ENCODE results near the gene ADAMTS10. TPM values are rescaled to one million over a fixed set of nuclear protein-coding genes. Genes with fewer than 3 reads are reported as not detected.

The ADAMTS10 gene
- total RNA-seq, 1 experiment from 2014 or later, result 10.2 TPM

- peaks cover 0 to 7% of the 10 kb centered on the region in 2 experiments; a peak in 1 of 4 replicates for H3K4me1 ChIP-seq (ENCODE audit: control insufficient read depth in 1 of 2, insufficient read depth in 2 of 2, low read length in 2 of 2)
- TF ChIP-seq REST (IDR thresholded peaks at IDR 0.05; ENCODE audit: low read depth) (no peak), YY1 (IDR thresholded peaks at IDR 0.05; ENCODE audit: extremely low read depth, insufficient replicate concordance, low read depth, low read length) (peak; percentile 19), RAD21 (IDR thresholded peaks at IDR 0.05; ENCODE audit: low read depth) (peak; percentile 87), CTCF (IDR thresholded peaks at IDR 0.05 in 2 of 3, conservative IDR thresholded peaks at IDR 0.05 in 1 of 3; ENCODE audit: borderline replicate concordance in 1 of 3, insufficient read depth in 1 of 3, low read depth in 2 of 3, low read length in 2 of 3) (peak; percentile 75 to 91 (median 78); a peak in 5 of 6 replicates), CBX3 (IDR thresholded peaks at IDR 0.05; ENCODE audit: low read depth) (no peak), ZBTB33 (IDR thresholded peaks at IDR 0.05; ENCODE audit: extremely low read depth, insufficient replicate concordance, low read length) (no peak), ELF1 (IDR thresholded peaks at IDR 0.05; ENCODE audit: borderline replicate concordance, low read depth) (no peak), POLR2AphosphoS5 (IDR thresholded peaks at IDR 0.05; ENCODE audit: low read depth, low read length) (no peak)
- H3K9me3 ChIP-seq (ENCODE audit: control insufficient read depth in 1 of 2, insufficient read depth in 1 of 2, low read depth in 1 of 2, low read length in 2 of 2), result no peaks in the 10 kb centered on the region
- no TSS peak for BruUV-seq (replicated peaks)
- POLR2A ChIA-PET, result interaction anchor here (1.0 to 1.6 kb wide), 2 partner anchors 10 to 363 kb away, joined by 3 read pairs; no protein-coding TSS in a partner anchor
- no peak overlapping the region for H3K9ac ChIP-seq (ENCODE audit: low read length)
- H3K36me3 ChIP-seq (ENCODE audit: control insufficient read depth in 1 of 2, insufficient read depth in 2 of 2, low read length in 2 of 2), result no peaks in the 10 kb centered on the region
- intact Hi-C loops (cut with micrococcal nuclease), result loop anchor here (1.0 kb wide), 2 partner anchors 40 to 425 kb away; no protein-coding TSS in a partner anchor
- DNase-seq (ENCODE audit: low read depth, low spot score) (peak; percentile 48), ATAC-seq (peak; percentile 89)
- peak overlapping the region; percentile 15 to 38; a peak in 3 of 4 replicates for H3K4me3 ChIP-seq (replicated peaks in 1 of 2; ENCODE audit: low read depth in 1 of 2, low read length in 2 of 2)
- RAD21 ChIA-PET (ENCODE audit: low non-redundant PET in 1 of 2, low total read pairs in 2 of 2, uncharacterized antibody in 2 of 2, unreplicated experiment in 2 of 2), result interaction anchor here (0.6 to 1.8 kb wide), 3 partner anchors 14 to 553 kb away, joined by 3 to 4 read pairs (median 3); no protein-coding TSS in a partner anchor
- H3K9me2 ChIP-seq (ENCODE audit: insufficient read depth), result no peaks in the 10 kb centered on the region
- H3K79me2 ChIP-seq (ENCODE audit: insufficient read depth, low read length), result no peaks in the 10 kb centered on the region
- H3K4me2 ChIP-seq (ENCODE audit: low read length), result peak overlapping the region; percentile 74
- H3K27ac ChIP-seq (ENCODE audit: low read depth, low read length), result no peak overlapping the region
- CTCF ChIA-PET, result interaction anchor here (1.3 to 3.5 kb wide), 8 partner anchors 10 to 426 kb away, joined by 3 to 29 read pairs (median 4); partner anchors contain the start of genes ACTL9 and NFILZ
- H4K20me1 ChIP-seq (ENCODE audit: insufficient read depth), result no peaks in the 10 kb centered on the region
- no peaks in the 10 kb centered on the region for H3K27me3 ChIP-seq (ENCODE audit: insufficient read depth, low read length)
- H2AFZ ChIP-seq (ENCODE audit: low read depth, low read length, poor library complexity, severe bottlenecking), result peak overlapping the region; percentile 64
Observed at GRCh38 chr19:8654591-8655339, 44.2 kb upstream of the ADAMTS10 start.
